ENCODE results near the gene GLG1. TPM values are rescaled to one million over a fixed set of nuclear protein-coding genes. Genes with fewer than 3 reads are reported as not detected.

Gene GLG1
- total RNA-seq, 1 experiment from 2014 or later = 135 TPM

- H2BK20ac ChIP-seq (ENCODE audit: low read depth, low read length, poor library complexity, severe bottlenecking) = no peak overlapping the region
- WGBS (ENCODE audit: extremely low coverage, insufficient read length, low lambda C conversion rate) = no CpG with 5 or more reads among the region's 9 CpGs
- H3K79me1 ChIP-seq (ENCODE audit: insufficient read depth, low read depth, low read length, poor library complexity, severe bottlenecking) = peaks cover 3% of the 10 kb centered on the region
- H3K9me3 Mint-ChIP-seq = no peaks in the 10 kb centered on the region
- no peak overlapping the region for H2BK5ac ChIP-seq (ENCODE audit: insufficient read length, low read length)
- no peak for TF ChIP-seq CTCF (conservative IDR thresholded peaks at IDR 0.05)
- no peak overlapping the region for H3K4me3 Mint-ChIP-seq
- H3K4me1 ChIP-seq (ENCODE audit: insufficient read depth, low read length) = no peaks in the 10 kb centered on the region
- H3K23me2 ChIP-seq (ENCODE audit: insufficient read length, low read depth, low read length, poor library complexity, severe bottlenecking) = no peaks in the 10 kb centered on the region
- H3T11ph ChIP-seq (ENCODE audit: low read length) = no peak overlapping the region
- H4K20me1 ChIP-seq (ENCODE audit: control insufficient read depth, insufficient read depth, insufficient read length) = no peaks in the 10 kb centered on the region
- no peak overlapping the region for H2AFZ ChIP-seq (ENCODE audit: low read length)
- no peaks in the 10 kb centered on the region for H3K27me3 ChIP-seq (ENCODE audit: insufficient read depth, low read length)
- DNase-seq = no peak
- peaks cover 44 to 92% (median 76%) of the 10 kb centered on the region in 3 experiments; a peak in 6 of 7 replicates for H3K36me3 Mint-ChIP-seq (ENCODE audit: insufficient read depth in 1 of 3, low read depth in 3 of 3)
- H4K91ac ChIP-seq (ENCODE audit: insufficient read length, low read depth, low read length) = no peak overlapping the region
- no peak overlapping the region for H2BK12ac ChIP-seq (ENCODE audit: insufficient read length, low read depth, low read length)
- H2BK120ac ChIP-seq (ENCODE audit: low read depth, low read length, poor library complexity, severe bottlenecking) = no peak overlapping the region
- no peak overlapping the region for H2AK5ac ChIP-seq (ENCODE audit: insufficient read length, low read length)
- H3K23ac ChIP-seq (ENCODE audit: insufficient read length, low read depth, low read length) = no peak overlapping the region
- H4K5ac ChIP-seq (ENCODE audit: insufficient read length, low read depth, low read length) = no peak overlapping the region
- H3K18ac ChIP-seq (ENCODE audit: insufficient read length, low read depth, low read length) = no peak overlapping the region
- H2BK15ac ChIP-seq (ENCODE audit: low read depth, low read length) = no peak overlapping the region
- no peaks in the 10 kb centered on the region for H3K4me1 Mint-ChIP-seq
- H3K9me3 ChIP-seq (ENCODE audit: control insufficient read depth, low read depth, low read length) = no peaks in the 10 kb centered on the region
- no peak overlapping the region for H3K4me2 ChIP-seq (ENCODE audit: insufficient read depth, insufficient read length, low read length)
- no peaks in the 10 kb centered on the region for H3K79me2 ChIP-seq (ENCODE audit: insufficient read depth, low read length)
- no peak overlapping the region for H3K14ac ChIP-seq (ENCODE audit: insufficient read depth, low read length)
- H4K8ac ChIP-seq (replicated peaks; ENCODE audit: insufficient read length, low read depth, low read length) = no peak overlapping the region
- H3K27ac ChIP-seq (ENCODE audit: insufficient read length, low read depth, low read length) = no peak overlapping the region
- H3K56ac ChIP-seq (ENCODE audit: insufficient read length, low read depth, low read length) = no peak overlapping the region
- no peak overlapping the region for H3K4ac ChIP-seq (ENCODE audit: low read depth, low read length)
- H3K27ac Mint-ChIP-seq = peak overlapping the region in 1 of 3 experiments; percentile 6; a peak in 1 of 7 replicates
- no peaks in the 10 kb centered on the region for H3K27me3 Mint-ChIP-seq (ENCODE audit: low read depth)
- H3K9ac ChIP-seq (ENCODE audit: extremely low read depth, insufficient read length, low read length) = no peak overlapping the region
These were observed 145.1 kb downstream of the GLG1 start for GRCh38 chr16:74461826-74462225.

Data from H9 (cell line).